IPS-20b (cell line): ENCODE results near the gene GOLPH3.
"Not testable (repeated sequence)": the region's sequence is repeated elsewhere in the genome, so short reads cannot be mapped to it uniquely, and the experiment has no call there.

Experiments
- H3K27ac ChIP-seq: one replicate; pipeline ENCODE4 v1.5.1; 2013; ENCODE audit warnings: low read length
- H3K27me3 ChIP-seq: 2 replicates; pipeline ENCODE4 v1.6.1; 2013; ENCODE audit warnings: mild to moderate bottlenecking, low read length, inconsistent platforms; ENCODE audit not compliant: insufficient read depth
- H3K36me3 ChIP-seq: 2 replicates; pipeline ENCODE4 v1.6.1; 2013; ENCODE audit warnings: low read depth, mild to moderate bottlenecking, inconsistent platforms, low read length, moderate library complexity; ENCODE audit not compliant: insufficient read depth
- H3K4me1 ChIP-seq: 2 replicates; pipeline ENCODE4 v1.6.1; 2013; ENCODE audit warnings: mild to moderate bottlenecking, control low read depth, inconsistent platforms, low read length, moderate library complexity; ENCODE audit not compliant: insufficient read depth
- H3K4me3 ChIP-seq: 2 replicates; pipeline ENCODE4 v1.5.1; 2013; ENCODE audit warnings: mild to moderate bottlenecking, low read length, inconsistent platforms
- H3K9ac ChIP-seq: 2 replicates; pipeline ENCODE4 v1.6.1; 2013; ENCODE audit warnings: low read depth, mild to moderate bottlenecking, inconsistent platforms, low read length, moderate library complexity
- H3K9me3 ChIP-seq: 2 replicates; pipeline ENCODE4 v1.6.1; 2013; ENCODE audit warnings: mild to moderate bottlenecking, low read depth, low read length, inconsistent platforms; ENCODE audit not compliant: insufficient read depth

GOLPH3 gene

GRCh38 chr5:32094691-32095090 is 79.4 kb downstream of the GOLPH3 start:
- H3K9ac ChIP-seq: no peak overlapping the region
- H3K36me3 ChIP-seq: peaks cover 21% of the 10 kb centered on the region; the same call in 1 of the 2 replicates
- H3K9me3 ChIP-seq: no peaks in the 10 kb centered on the region
- no peak overlapping the region for H3K27ac ChIP-seq
- no peaks in the 10 kb centered on the region for H3K4me1 ChIP-seq
- H3K4me3 ChIP-seq: no peak overlapping the region
- no peaks in the 10 kb centered on the region for H3K27me3 ChIP-seq

- Histone ChIP-seq H3K4me3 (no peak overlapping the region), H3K9me3 (no peaks in the 10 kb centered on the region), H3K27ac (no peak overlapping the region)
These were observed 80.9 kb downstream of the GOLPH3 start for GRCh38 chr5:32092938-32093812.

GRCh38 chr5:32090755-32091128 is 83.4 kb downstream of the GOLPH3 start:
- H3K27ac ChIP-seq: no peak overlapping the region

More at GRCh38 chr5:32092938-32093812, 80.9 kb downstream of the GOLPH3 start:
- Histone ChIP-seq H3K27me3 (no peaks in the 10 kb centered on the region), H3K9ac (no peak overlapping the region), H3K36me3 (peaks cover 6% of the 10 kb centered on the region; the same call in 1 of the 2 replicates), H3K4me1 (no peaks in the 10 kb centered on the region)

GRCh38 chr5:32090026-32090754 is 83.9 kb downstream of the GOLPH3 start:
- no peak overlapping the region for H3K4me3 ChIP-seq
- H3K36me3 ChIP-seq: no peaks in the 10 kb centered on the region
- no peak overlapping the region for H3K9ac ChIP-seq
- no peak overlapping the region for H3K27ac ChIP-seq
- no peaks in the 10 kb centered on the region for H3K4me1 ChIP-seq
- H3K9me3 ChIP-seq: no peaks in the 10 kb centered on the region
- no peaks in the 10 kb centered on the region for H3K27me3 ChIP-seq

More at GRCh38 chr5:32090755-32091128, 83.4 kb downstream of the GOLPH3 start:
- Histone ChIP-seq H3K9me3 (no peaks in the 10 kb centered on the region), H3K27me3 (no peaks in the 10 kb centered on the region), H3K4me1 (no peaks in the 10 kb centered on the region), H3K9ac (no peak overlapping the region), H3K36me3 (no peaks in the 10 kb centered on the region), H3K4me3 (no peak overlapping the region)

- Histone ChIP-seq H3K9me3 (no peaks in the 10 kb centered on the region), H3K4me3 (no peak overlapping the region), H3K9ac (no peak overlapping the region)
These were observed 84.7 kb downstream of the GOLPH3 start for GRCh38 chr5:32089146-32090000.

GRCh38 chr5:32088214-32088613 is 85.9 kb downstream of the GOLPH3 start:
- Histone ChIP-seq H3K27ac (no peak overlapping the region), H3K9me3 (no peaks in the 10 kb centered on the region), H3K4me1 (no peaks in the 10 kb centered on the region), H3K4me3 (no peak overlapping the region), H3K36me3 (no peaks in the 10 kb centered on the region), H3K9ac (no peak overlapping the region), H3K27me3 (no peaks in the 10 kb centered on the region)

More at GRCh38 chr5:32089146-32090000, 84.7 kb downstream of the GOLPH3 start:
- no peak overlapping the region for H3K27ac ChIP-seq
- H3K36me3 ChIP-seq: no peaks in the 10 kb centered on the region
- no peaks in the 10 kb centered on the region for H3K27me3 ChIP-seq
- no peaks in the 10 kb centered on the region for H3K4me1 ChIP-seq

GRCh38 chr5:32087086-32088082 is 86.7 kb downstream of the GOLPH3 start:
- no peak overlapping the region for H3K4me3 ChIP-seq
- no peak overlapping the region for H3K9ac ChIP-seq
- H3K36me3 ChIP-seq: no peaks in the 10 kb centered on the region
- no peaks in the 10 kb centered on the region for H3K4me1 ChIP-seq
- no peaks in the 10 kb centered on the region for H3K9me3 ChIP-seq
- no peak overlapping the region for H3K27ac ChIP-seq
- no peaks in the 10 kb centered on the region for H3K27me3 ChIP-seq

GRCh38 chr5:32083981-32084430 is 90.1 kb downstream of the GOLPH3 start:
- Histone ChIP-seq H3K27me3 (no peaks in the 10 kb centered on the region), H3K36me3 (no peaks in the 10 kb centered on the region), H3K9ac (no peak overlapping the region), H3K4me1 (no peaks in the 10 kb centered on the region), H3K4me3 (no peak overlapping the region), H3K27ac (no peak overlapping the region), H3K9me3 (no peaks in the 10 kb centered on the region)

GRCh38 chr5:32082701-32083100 is 91.4 kb downstream of the GOLPH3 start:
- Histone ChIP-seq H3K4me1 (no peaks in the 10 kb centered on the region), H3K27me3 (no peaks in the 10 kb centered on the region), H3K27ac (no peak overlapping the region), H3K9me3 (no peaks in the 10 kb centered on the region), H3K9ac (no peak overlapping the region), H3K4me3 (no peak overlapping the region), H3K36me3 (no peaks in the 10 kb centered on the region)

- H3K4me1 ChIP-seq, H3K27ac ChIP-seq, H3K9me3 ChIP-seq, H3K27me3 ChIP-seq, H3K9ac ChIP-seq, H3K4me3 ChIP-seq, H3K36me3 ChIP-seq: not testable (repeated sequence)
These were observed 93.6 kb downstream of the GOLPH3 start for GRCh38 chr5:32080565-32080964.
